ENCODE data around the gene NAV3.

- TF ChIP-seq ELF4 (IDR thresholded peaks at IDR 0.05) (no peak), PKNOX1 (IDR thresholded peaks at IDR 0.05) (peak; percentile 59), L3MBTL2 (conservative IDR thresholded peaks at IDR 0.05) (no peak), NFRKB (IDR thresholded peaks at IDR 0.05) (no peak), HDGF (IDR thresholded peaks at IDR 0.05; ENCODE audit: borderline replicate concordance) (no peak), ARNT (IDR thresholded peaks at IDR 0.05) (no peak), FOXM1 (IDR thresholded peaks at IDR 0.05; ENCODE audit: borderline replicate concordance) (no peak), FOXK2 (IDR thresholded peaks at IDR 0.05) (no peak), SP1 (IDR thresholded peaks at IDR 0.05) (no peak), ZNF384 (IDR thresholded peaks at IDR 0.05) (no peak), FOXA1 (IDR thresholded peaks at IDR 0.05) (no peak), BHLHE40 (IDR thresholded peaks at IDR 0.05; ENCODE audit: borderline replicate concordance) (no peak), CTBP1 (IDR thresholded peaks at IDR 0.05; ENCODE audit: borderline replicate concordance) (no peak)
Observed at GRCh38 chr12:77957062-77957461, 126.4 kb downstream of the NAV3 start.

Measured in HEK293T (cell line).